Stomach (tissue), 9 donors: ENCODE data around the gene AQR. TPM values are rescaled to one million over a fixed set of nuclear protein-coding genes. Genes with fewer than 3 reads are reported as not detected.
"Not testable (repeated sequence)": the region's sequence is repeated elsewhere in the genome, so short reads cannot be mapped to it uniquely, and the experiment has no call there.

Experiments used
- DNase-seq, 2 donors: peaks; one replicate each; pipeline versions ENCODE4 v3.0.0 to v3.0.0-alpha.2; 2013 to 2019
- H3K27ac ChIP-seq, 5 donors: fragments of 200-600 bp in 4 of 5; sonication (generic) in 4 of 5; one replicate each; pipeline ENCODE4 v1.5.1; 2013 to 2019; ENCODE audit warnings: mild to moderate bottlenecking in 1 of 5, moderate library complexity in 1 of 5
- H3K27me3 ChIP-seq, 3 donors: fragments of 200-600 bp; sonication (generic); one replicate each; pipeline ENCODE4 v1.5.1; 2017 to 2019; ENCODE audit warnings: mixed run types in 1 of 3
- H3K36me3 ChIP-seq, 4 donors: fragments of 200-600 bp; sonication (generic); 1 replicate in 3 of 4; 2 replicates in 1 of 4; pipeline ENCODE4 v1.5.1; 2016 to 2019
- H3K4me1 ChIP-seq, 4 donors: fragments of 200-600 bp; sonication (generic); one replicate each; pipeline ENCODE4 v1.5.1; 2016 to 2019
- H3K4me3 ChIP-seq, 4 donors: fragments of 200-600 bp; sonication (generic) in 3 of 4; one replicate each; pipeline ENCODE4 v1.5.1; 2016 to 2019; ENCODE audit warnings: mild to moderate bottlenecking in 1 of 4
- H3K9me3 ChIP-seq, 4 donors: fragments of 200-600 bp; sonication (generic); one replicate each; pipeline ENCODE4 v1.5.1; 2016 to 2019
- CTCF ChIP-seq, 7 experiments: fragments of 450-650 bp in 4 of 7; fragments of 200-600 bp in 3 of 7; sonication (generic) in 3 of 7; IDR thresholded peaks; one replicate each; pipeline ENCODE4 v1.5.1; 2016 to 2019; ENCODE audit warnings: antibody characterized with exemption in 7 of 7, control low read depth in 2 of 7, mild to moderate bottlenecking in 1 of 7
- EP300 ChIP-seq: sonication (generic); formaldehyde crosslinking; IDR thresholded peaks from one replicate; pipeline ENCODE4 v1.6.1; 2017; ENCODE audit warnings: antibody characterized with exemption
- POLR2A ChIP-seq, 4 donors: fragments of 450-650 bp; IDR thresholded peaks; one replicate each; pipeline ENCODE4 v1.6.1; 2016; ENCODE audit warnings: antibody characterized with exemption in 4 of 4, control low read depth in 2 of 4, mild to moderate bottlenecking in 1 of 4, moderate library complexity in 1 of 4
- POLR2AphosphoS5 ChIP-seq, 3 donors: sonication (generic); formaldehyde crosslinking; IDR thresholded peaks; one replicate each; pipeline ENCODE4 v1.6.1; 2016; ENCODE audit warnings: antibody characterized with exemption in 3 of 3
- WGBS, 5 donors: extraction: QIAGEN DNeasy Blood & Tissue Kit in 3 of 5; methylation state at CpG; one replicate each; pipeline versions ENCODE4 v1.1.5 to v1.1.7; 2013 to 2018; 5-methylcytosine and 5-hydroxymethylcytosine counted together
- intact Hi-C: fragments of 100-400 bp; cut with DNase I; formaldehyde crosslinking; loops from one replicate; pipeline ENCODE4 v1.15.1; 2023; ENCODE audit warnings: low total_unique reads
- polyA plus RNA-seq, 3 donors: library from polyadenylated mRNA; stranded (reverse); fragments of 200-250 nt; gene quantifications; one replicate each; pipeline ENCODE4 v1.2.3, GENCODE V29; 2013
- total RNA-seq, 5 donors: library from RNA; depleted of rRNA; stranded (reverse); fragments of >200 nt; gene quantifications; one replicate each; pipeline versions ENCODE4 v1.1.0 to v1.2.3, GENCODE V29; 2014 to 2016
- donor health status: healthy with polysubstance abuse.
- donor health status: Bipolar disorder and iron deficiency.
- donor health status: healthy.

AQR gene
- total and polyA plus RNA-seq, 8 donors, result 4.5 to 54.5 (median 9.6) TPM

GRCh38 chr15:34976743-34977142, 7.2 kb upstream of the AQR start:
- no peaks in the 10 kb centered on the region for H3K9me3 ChIP-seq
- no peak overlapping the region for H3K4me3 ChIP-seq
- TF ChIP-seq CTCF (IDR thresholded peaks at IDR 0.05) (no peak), EP300 (no peak), POLR2A (IDR thresholded peaks at IDR 0.05) (no peak), POLR2AphosphoS5 (IDR thresholded peaks at IDR 0.05) (no peak)
- DNase-seq, result no peak
- no peaks in the 10 kb centered on the region for H3K27me3 ChIP-seq
- H3K4me1 ChIP-seq, result no peaks in the 10 kb centered on the region
- intact Hi-C loops, result no loop called here
- peaks cover 0 to 15% (median 10%) of the 10 kb centered on the region in 4 donors for H3K36me3 ChIP-seq
- no peak overlapping the region for H3K27ac ChIP-seq
- WGBS, 5 donors, result 61 to 96% (median 93%) methylated on average over 2 of the region's 2 CpGs

- H3K9me3 ChIP-seq, result no peaks in the 10 kb centered on the region
- peaks cover 0 to 8% (median 4%) of the 10 kb centered on the region in 4 donors for H3K36me3 ChIP-seq
- TF ChIP-seq EP300 (no peak), CTCF (IDR thresholded peaks at IDR 0.05) (no peak), POLR2A (IDR thresholded peaks at IDR 0.05) (no peak), POLR2AphosphoS5 (IDR thresholded peaks at IDR 0.05) (no peak)
- H3K4me1 ChIP-seq, result no peaks in the 10 kb centered on the region
- H3K27ac ChIP-seq, result no peak overlapping the region
- DNase-seq, result no peak
- intact Hi-C loops, result no loop called here
- H3K27me3 ChIP-seq, result no peaks in the 10 kb centered on the region
- WGBS, 5 donors, result 93 to 100% (median 95%) methylated on average over 2 of the region's 2 CpGs
- H3K4me3 ChIP-seq, result no peak overlapping the region
Measured at GRCh38 chr15:34976073-34976472, 6.5 kb upstream of the AQR start.

- Histone ChIP-seq H3K27me3 (no peaks in the 10 kb centered on the region), H3K4me1 (peaks cover 5 to 10% (median 6%) of the 10 kb centered on the region in 4 donors), H3K36me3 (peaks cover 0 to 7% (median 2%) of the 10 kb centered on the region in 4 donors), H3K4me3 (no peak overlapping the region), H3K27ac (no peak overlapping the region), H3K9me3 (no peaks in the 10 kb centered on the region)
- DNase-seq, result no peak
- 63 to 86% (median 83%) methylated on average over 2 of the region's 2 CpGs for WGBS, 5 donors
- intact Hi-C loops, result no loop called here
- TF ChIP-seq CTCF (IDR thresholded peaks at IDR 0.05), result no peak
- TF ChIP-seq POLR2A (IDR thresholded peaks at IDR 0.05), result no peak
- no peak for TF ChIP-seq POLR2AphosphoS5 (IDR thresholded peaks at IDR 0.05)
- TF ChIP-seq EP300, result no peak
Measured at GRCh38 chr15:34973512-34973911, 4.0 kb upstream of the AQR start.

GRCh38 chr15:34970098-34970643, 629 bp upstream of the AQR start:
- H3K36me3 ChIP-seq, H3K9me3 ChIP-seq, DNase-seq, H3K27me3 ChIP-seq, intact Hi-C loops: not testable (repeated sequence)
- 67 to 69% (median 69%) methylated on average over 21 of the region's 21 CpGs for WGBS, 5 donors
- Histone ChIP-seq H3K27ac (peak overlapping the region; percentile 65 to 90 (median 86)), H3K4me3 (peak overlapping the region; percentile 86 to 96 (median 91)), H3K4me1 (peaks cover 18 to 38% (median 29%) of the 10 kb centered on the region in 4 donors)
- peak in 1 of 7 experiments; percentile 5 for TF ChIP-seq CTCF (IDR thresholded peaks at IDR 0.05)
